Endothelial cell of hepatic sinusoid (primary cell): ENCODE measurements around the gene ENDOV.

Source experiments
- in situ Hi-C: cut with HindIII; loops from 2 replicates; pipeline ENCODE4 v1.10.0; 2017; ENCODE audit warnings: low sequenced_read_pairs

ENDOV gene

GRCh38 chr17:80459234-80459633, 44.3 kb downstream of the ENDOV start:
- in situ Hi-C loops, result no loop called here

GRCh38 chr17:80460429-80460834, 45.5 kb downstream of the ENDOV start:
- in situ Hi-C loops, result no loop called here

- in situ Hi-C loops, result no loop called here
These were observed 46.7 kb downstream of the ENDOV start for GRCh38 chr17:80461528-80462160.

- in situ Hi-C loops, result no loop called here
These were observed 48.9 kb downstream of the ENDOV start for GRCh38 chr17:80463784-80464400.

GRCh38 chr17:80464486-80464885, 49.5 kb downstream of the ENDOV start:
- in situ Hi-C loops, result no loop called here

GRCh38 chr17:80465327-80465974, 50.5 kb downstream of the ENDOV start:
- in situ Hi-C loops, result no loop called here

GRCh38 chr17:80466188-80466705, 51.3 kb downstream of the ENDOV start:
- in situ Hi-C loops, result no loop called here

GRCh38 chr17:80468242-80468641, 53.3 kb downstream of the ENDOV start:
- in situ Hi-C loops, result no loop called here

GRCh38 chr17:80468781-80469493, 54.0 kb downstream of the ENDOV start:
- in situ Hi-C loops, result no loop called here

GRCh38 chr17:80469667-80470066, 54.7 kb downstream of the ENDOV start:
- in situ Hi-C loops, result no loop called here

GRCh38 chr17:80470603-80471002, 55.6 kb downstream of the ENDOV start:
- in situ Hi-C loops, result no loop called here

GRCh38 chr17:80471922-80472321, 57.0 kb downstream of the ENDOV start:
- in situ Hi-C loops, result no loop called here

GRCh38 chr17:80472996-80473395, 58.0 kb downstream of the ENDOV start:
- in situ Hi-C loops, result no loop called here

GRCh38 chr17:80473701-80474100, 58.7 kb downstream of the ENDOV start:
- in situ Hi-C loops, result no loop called here

- in situ Hi-C loops, result no loop called here
These were observed 59.4 kb downstream of the ENDOV start for GRCh38 chr17:80474231-80474960.

GRCh38 chr17:80474961-80475909, 60.3 kb downstream of the ENDOV start:
- in situ Hi-C loops, result no loop called here

- in situ Hi-C loops, result no loop called here
These were observed 61.2 kb downstream of the ENDOV start, which contains the start of gene NPTX1 for GRCh38 chr17:80475910-80476876. NPTX1 (minus strand) TSS chr17:80476607; CDS start chr17:80476446, 161 bp downstream.

GRCh38 chr17:80476877-80477646, 62.1 kb downstream of the ENDOV start:
- in situ Hi-C loops, result no loop called here
